ENCODE measurements around the gene SLC9A8. TPM values are rescaled to one million over a fixed set of nuclear protein-coding genes. Genes with fewer than 3 reads are reported as not detected.

SLC9A8 gene, protein sequence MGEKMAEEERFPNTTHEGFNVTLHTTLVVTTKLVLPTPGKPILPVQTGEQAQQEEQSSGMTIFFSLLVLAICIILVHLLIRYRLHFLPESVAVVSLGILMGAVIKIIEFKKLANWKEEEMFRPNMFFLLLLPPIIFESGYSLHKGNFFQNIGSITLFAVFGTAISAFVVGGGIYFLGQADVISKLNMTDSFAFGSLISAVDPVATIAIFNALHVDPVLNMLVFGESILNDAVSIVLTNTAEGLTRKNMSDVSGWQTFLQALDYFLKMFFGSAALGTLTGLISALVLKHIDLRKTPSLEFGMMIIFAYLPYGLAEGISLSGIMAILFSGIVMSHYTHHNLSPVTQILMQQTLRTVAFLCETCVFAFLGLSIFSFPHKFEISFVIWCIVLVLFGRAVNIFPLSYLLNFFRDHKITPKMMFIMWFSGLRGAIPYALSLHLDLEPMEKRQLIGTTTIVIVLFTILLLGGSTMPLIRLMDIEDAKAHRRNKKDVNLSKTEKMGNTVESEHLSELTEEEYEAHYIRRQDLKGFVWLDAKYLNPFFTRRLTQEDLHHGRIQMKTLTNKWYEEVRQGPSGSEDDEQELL
- 7.6 to 9.5 TPM (median 9.2 TPM) in 5 replicates for total RNA-seq (2022; extraction: Qiagen RNA extraction)

DNA sequence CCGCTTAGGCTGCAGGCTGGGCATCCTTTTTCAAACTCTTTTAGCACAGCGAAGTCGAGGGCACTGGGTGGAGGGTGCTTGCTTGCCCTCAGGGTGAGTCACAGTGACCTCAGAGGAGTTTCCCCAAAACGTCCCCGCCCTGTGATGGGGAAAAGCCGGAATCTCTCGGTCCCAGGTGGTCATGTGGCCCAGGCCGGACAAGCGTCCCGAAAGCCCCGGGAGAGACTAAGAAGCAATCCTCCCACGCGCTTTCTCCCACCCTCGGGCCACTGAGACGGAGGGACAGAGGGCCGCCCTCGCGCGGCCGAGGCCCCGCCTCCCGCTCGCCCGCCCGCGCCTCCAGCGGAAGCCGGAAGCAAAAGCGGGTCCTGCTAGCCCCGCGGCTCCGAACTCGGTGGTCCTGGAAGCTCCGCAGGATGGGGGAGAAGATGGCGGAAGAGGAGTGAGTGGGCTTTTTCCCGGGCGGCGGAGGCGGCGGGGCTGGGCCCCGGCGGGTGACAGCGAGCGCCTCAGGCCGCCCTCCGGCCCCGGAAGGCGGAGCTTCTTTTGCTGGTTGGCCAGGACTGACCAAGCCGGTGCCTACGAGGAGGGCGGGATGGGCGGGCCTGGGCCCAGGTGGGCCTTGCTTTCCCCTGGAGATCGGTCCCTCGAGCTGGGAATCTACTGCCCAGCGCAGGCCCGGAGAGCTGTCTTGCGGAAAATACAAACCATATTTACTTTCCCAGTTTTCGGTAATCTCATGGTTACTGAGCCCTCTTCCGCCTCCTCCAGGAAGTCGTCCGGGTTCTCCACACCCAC is at the start of gene SLC9A8:
Gene SLC9A8 (plus strand): TSS at position 322 of the 798 bp plus-strand sequence. CDS start 95 bp downstream, at position 417.

DNA sequence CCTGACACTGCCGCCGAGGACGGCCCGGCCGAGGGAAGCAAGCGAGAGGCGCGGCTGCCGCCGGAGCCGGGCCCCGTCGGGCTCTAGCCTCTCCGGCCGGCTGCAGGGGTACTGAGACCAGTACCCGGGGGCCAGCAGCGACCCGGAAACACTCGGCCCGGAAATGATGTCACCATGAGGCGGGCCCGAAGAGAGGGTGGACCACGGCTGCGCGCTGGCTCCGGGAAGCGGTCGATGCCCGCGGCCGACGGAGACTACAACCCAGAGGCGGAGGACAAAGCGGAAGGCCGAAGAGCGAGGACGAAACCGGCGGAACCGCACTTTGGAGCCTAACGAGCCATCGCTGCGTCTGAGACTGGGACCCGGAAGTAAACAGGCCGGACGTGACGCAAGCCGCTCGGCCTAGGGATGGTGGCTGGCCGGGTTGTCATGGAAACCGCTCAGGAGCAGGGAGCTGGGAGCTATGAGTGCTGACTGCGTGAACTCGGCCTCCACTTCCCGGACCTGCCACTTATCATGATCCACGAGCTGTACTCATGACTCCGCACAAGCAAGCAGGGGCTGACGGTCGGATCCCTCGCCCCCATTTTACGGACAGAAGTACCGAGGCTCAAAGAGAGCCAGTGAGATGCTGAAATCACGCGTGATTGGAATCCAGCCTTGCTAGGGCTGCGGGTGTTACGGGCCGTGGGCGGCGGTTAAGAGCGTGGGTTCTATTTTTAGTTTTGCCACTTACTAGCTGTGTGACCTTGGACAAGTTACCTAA is 102.9 kb downstream of the SLC9A8 start, which contains the start of gene SPATA2:
Gene SPATA2 (minus strand): TSS at position 150 of the 766 bp plus-strand sequence. CDS start 7,039 bp downstream, outside the sequence.

DNA sequence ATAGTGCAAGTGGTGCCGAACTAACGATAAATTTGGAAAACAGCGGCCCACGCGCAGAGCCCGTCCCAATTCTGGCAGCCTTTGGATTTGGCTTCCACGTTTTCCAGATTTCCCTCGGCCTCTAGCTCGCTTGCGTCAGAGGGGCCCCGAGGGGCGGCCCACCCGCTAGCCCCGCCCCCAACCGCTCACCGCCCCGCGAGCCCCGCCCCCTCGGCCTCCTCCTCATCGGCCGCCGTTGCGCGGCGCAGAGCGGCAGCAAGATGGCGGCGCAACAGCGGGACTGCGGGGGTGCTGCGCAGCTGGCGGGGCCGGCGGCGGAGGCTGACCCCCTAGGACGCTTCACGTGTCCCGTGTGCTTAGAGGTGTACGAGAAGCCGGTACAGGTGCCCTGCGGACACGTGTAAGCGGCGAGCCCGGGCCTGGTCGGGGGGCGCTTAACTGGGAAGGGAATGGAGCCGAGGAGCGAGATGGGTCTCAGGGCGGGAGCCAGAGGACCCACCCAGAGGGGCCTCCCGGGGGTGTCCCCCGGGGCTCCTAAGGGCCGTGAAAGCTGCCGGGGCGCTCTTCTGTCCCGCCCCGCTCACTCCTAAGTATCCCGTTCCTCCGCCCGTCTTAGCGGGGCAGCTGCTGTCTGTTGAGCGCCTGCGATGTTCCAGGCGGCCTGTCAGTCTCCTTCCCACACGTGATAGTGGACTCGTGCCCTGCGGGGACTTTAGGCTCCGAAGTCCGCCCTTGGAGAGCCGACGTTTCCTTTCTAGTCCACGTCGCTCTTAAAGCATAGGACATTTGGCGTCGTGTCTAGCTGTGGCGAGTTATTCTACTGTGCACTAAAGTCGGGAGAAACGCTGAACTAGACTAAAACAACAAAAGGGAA is 123.8 kb downstream of the SLC9A8 start, which contains the start of gene RNF114:
Gene RNF114 (plus strand): TSS at position 245 of the 874 bp plus-strand sequence. CDS start 16 bp downstream, at position 261.

Other genes starting within 250 kb of the SLC9A8 start
- 0.02 to 0.08 TPM in 2 of 5 replicates, not detected in the others for gene PTGIS, start 244.7 kb upstream of the SLC9A8 start, total RNA-seq (2022; extraction: Qiagen RNA extraction)
- 52.2 to 72.4 TPM (median 62.2 TPM) in 5 replicates for gene B4GALT5, start 99.0 kb upstream of the SLC9A8 start, total RNA-seq (2022; extraction: Qiagen RNA extraction)
- 6.8 to 8.7 TPM (median 7.8 TPM) in 5 replicates for gene SPATA2, start 102.7 kb downstream of the SLC9A8 start, total RNA-seq (2022; extraction: Qiagen RNA extraction)
- gene RNF114, start 123.6 kb downstream of the SLC9A8 start, total RNA-seq (2022; extraction: Qiagen RNA extraction): 50.4 to 64.2 TPM (median 60.3 TPM) in 5 replicates
- gene SNAI1, start 170.2 kb downstream of the SLC9A8 start, total RNA-seq (2022; extraction: Qiagen RNA extraction): 8.0 to 12.1 TPM (median 11.7 TPM) in 5 replicates

Measured in A549 treated with Mapracorat at 1 μM for 4 hours (cell line).